H9 (cell line): Measurements from ENCODE around the gene ZNF821. TPM values are rescaled to one million over a fixed set of nuclear protein-coding genes. Genes with fewer than 3 reads are reported as not detected.
A peak's percentile ranks its signal among the peaks of the same experiment; 100 is the strongest.

Experiments used
- DNase-seq: peaks from one replicate; pipeline ENCODE4 v3.0.0-alpha.2; 2017
- H2AFZ ChIP-seq: one replicate; pipeline ENCODE4 v1.6.1; 2013; ENCODE audit warnings: mild to moderate bottlenecking, low read length, control low read depth, moderate library complexity
- H2AK5ac ChIP-seq: 2 replicates; pipeline ENCODE4 v1.6.1; 2013; ENCODE audit warnings: low read length, control low read depth, mixed read lengths; ENCODE audit not compliant: insufficient read length
- H2BK120ac ChIP-seq: one replicate; pipeline ENCODE4 v1.6.1; 2013; ENCODE audit warnings: low read depth, mild to moderate bottlenecking, low read length, control low read depth, inconsistent platforms; ENCODE audit not compliant: poor library complexity, severe bottlenecking
- H2BK12ac ChIP-seq: 2 replicates; pipeline ENCODE4 v1.6.1; 2013; ENCODE audit warnings: low read length, control low read depth, mixed read lengths, low read depth; ENCODE audit not compliant: insufficient read length
- H2BK15ac ChIP-seq: 2 replicates; pipeline ENCODE4 v1.6.1; 2013; ENCODE audit warnings: low read depth, low read length, control low read depth
- H2BK20ac ChIP-seq: one replicate; pipeline ENCODE4 v1.6.1; 2013; ENCODE audit warnings: low read depth, mild to moderate bottlenecking, low read length, control low read depth, inconsistent platforms; ENCODE audit not compliant: poor library complexity, severe bottlenecking
- H2BK5ac ChIP-seq: 2 replicates; pipeline ENCODE4 v1.6.1; 2013; ENCODE audit warnings: low read length, control low read depth, mixed read lengths; ENCODE audit not compliant: insufficient read length
- H3K14ac ChIP-seq: 2 replicates; pipeline ENCODE4 v1.6.1; 2013; ENCODE audit warnings: low read length, control low read depth; ENCODE audit not compliant: insufficient read depth
- H3K18ac ChIP-seq: 2 replicates; pipeline ENCODE4 v1.6.1; 2013; ENCODE audit warnings: low read depth, mild to moderate bottlenecking, mixed read lengths, low read length, control low read depth; ENCODE audit not compliant: insufficient read length
- H3K23ac ChIP-seq: 2 replicates; pipeline ENCODE4 v1.6.1; 2013; ENCODE audit warnings: low read length, control low read depth, mixed read lengths, low read depth; ENCODE audit not compliant: insufficient read length
- H3K23me2 ChIP-seq: 2 replicates; pipeline ENCODE4 v1.6.1; 2013; ENCODE audit warnings: low read depth, mild to moderate bottlenecking, mixed read lengths, low read length, control low read depth; ENCODE audit not compliant: insufficient read length, poor library complexity, severe bottlenecking
- H3K27ac ChIP-seq: 2 replicates; pipeline ENCODE4 v1.5.1; 2013; ENCODE audit warnings: low read length, control low read depth, mixed read lengths, low read depth; ENCODE audit not compliant: insufficient read length
- H3K27me3 ChIP-seq: 2 replicates; pipeline ENCODE4 v1.6.1; 2013; ENCODE audit warnings: low read length, control low read depth, inconsistent platforms; ENCODE audit not compliant: insufficient read depth
- H3K4ac ChIP-seq: 2 replicates; pipeline ENCODE4 v1.6.1; 2013; ENCODE audit warnings: low read depth, mild to moderate bottlenecking, control low read depth, inconsistent platforms, low read length, moderate library complexity
- H3K4me1 ChIP-seq: 2 replicates; pipeline ENCODE4 v1.6.1; 2013; ENCODE audit warnings: low read length, control low read depth, inconsistent platforms; ENCODE audit not compliant: insufficient read depth
- H3K4me2 ChIP-seq: 2 replicates; pipeline ENCODE4 v1.6.1; 2013; ENCODE audit warnings: low read length, control low read depth, mixed read lengths; ENCODE audit not compliant: insufficient read length, insufficient read depth
- H3K56ac ChIP-seq: 2 replicates; pipeline ENCODE4 v1.6.1; 2013; ENCODE audit warnings: low read depth, mild to moderate bottlenecking, mixed read lengths, low read length, control low read depth; ENCODE audit not compliant: insufficient read length
- H3K79me1 ChIP-seq: 2 replicates; pipeline ENCODE4 v1.6.1; 2013; ENCODE audit warnings: low read depth, mild to moderate bottlenecking, moderate library complexity, low read length, control low read depth, inconsistent platforms; ENCODE audit not compliant: insufficient read depth, poor library complexity, severe bottlenecking
- H3K79me2 ChIP-seq: 2 replicates; pipeline ENCODE4 v1.6.1; 2013; ENCODE audit warnings: low read length, control low read depth, inconsistent platforms; ENCODE audit not compliant: insufficient read depth
- H3K9ac ChIP-seq: 2 replicates; pipeline ENCODE4 v1.6.1; 2013; ENCODE audit warnings: low read length, control low read depth, mixed read lengths; ENCODE audit not compliant: insufficient read length; ENCODE audit errors: extremely low read depth
- H3K9me3 ChIP-seq: one replicate; pipeline ENCODE4 v1.6.1; 2013; ENCODE audit warnings: low read depth, low read length, inconsistent platforms; ENCODE audit not compliant: control insufficient read depth
- H3T11ph ChIP-seq: one replicate; pipeline ENCODE4 v1.6.1; 2013; ENCODE audit warnings: mild to moderate bottlenecking, low read length, control low read depth, inconsistent platforms
- H4K20me1 ChIP-seq: one replicate; pipeline ENCODE4 v1.6.1; 2013; ENCODE audit not compliant: control insufficient read depth, insufficient read length, insufficient read depth
- H4K5ac ChIP-seq: 2 replicates; pipeline ENCODE4 v1.6.1; 2013; ENCODE audit warnings: low read depth, mild to moderate bottlenecking, mixed read lengths, low read length, control low read depth; ENCODE audit not compliant: insufficient read length
- H4K8ac ChIP-seq: replicated peaks from 2 replicates; pipeline ENCODE4 v1.6.1; 2013; ENCODE audit warnings: low read length, control low read depth, mixed read lengths, low read depth; ENCODE audit not compliant: insufficient read length
- H4K91ac ChIP-seq: 2 replicates; pipeline ENCODE4 v1.6.1; 2013; ENCODE audit warnings: low read depth, mild to moderate bottlenecking, moderate library complexity, mixed read lengths, low read length, control low read depth; ENCODE audit not compliant: insufficient read length
- H3K27ac Mint-ChIP-seq, 3 experiments: 2 replicates in 2 of 3; 3 replicates in 1 of 3; pipeline ENCODE4 v1.8.0; 2020 to 2021; ENCODE audit warnings: mixed read lengths in 3 of 3, mild to moderate bottlenecking in 1 of 3, moderate library complexity in 1 of 3
- H3K27me3 Mint-ChIP-seq: 2 replicates; pipeline ENCODE4 v1.8.0; 2021; ENCODE audit warnings: low read depth, mild to moderate bottlenecking, moderate library complexity, mixed read lengths
- H3K36me3 Mint-ChIP-seq, 3 experiments: 2 replicates in 2 of 3; 3 replicates in 1 of 3; pipeline ENCODE4 v1.8.0; 2020 to 2021; ENCODE audit warnings: low read depth in 3 of 3, mixed read lengths in 3 of 3; ENCODE audit not compliant: insufficient read depth in 1 of 3
- H3K4me1 Mint-ChIP-seq, 2 experiments: 2 replicates each; pipeline ENCODE4 v1.8.0; 2020; ENCODE audit warnings: mixed read lengths in 2 of 2
- H3K4me3 Mint-ChIP-seq, 2 experiments: 2 replicates in 1 of 2; 3 replicates in 1 of 2; pipeline ENCODE4 v1.8.0; 2020 to 2021; ENCODE audit warnings: mild to moderate bottlenecking in 2 of 2, mixed read lengths in 2 of 2, moderate library complexity in 1 of 2
- H3K9me3 Mint-ChIP-seq, 2 experiments: 2 replicates in 1 of 2; 3 replicates in 1 of 2; pipeline ENCODE4 v1.8.0; 2020; ENCODE audit warnings: mild to moderate bottlenecking in 2 of 2, mixed read lengths in 2 of 2, moderate library complexity in 1 of 2
- WGBS: extraction: QIAGEN DNeasy Blood & Tissue Kit; methylation state at CpG from one replicate; pipeline ENCODE4 v1.1.7; 2013; ENCODE audit warnings: missing lambda C conversion rate, low lambda C conversion rate, mixed read lengths; ENCODE audit not compliant: insufficient read length; ENCODE audit errors: extremely low coverage; 5-methylcytosine and 5-hydroxymethylcytosine counted together
- total RNA-seq: library from RNA; stranded (reverse); gene quantifications from 2 replicates; pipeline ENCODE4 v1.2.1, GENCODE V29; 2021
- TF ChIP-seq, protein P1 (sequence below): fragments of 200-600 bp; sonication (generic); conservative IDR thresholded peaks from 3 replicates; pipeline ENCODE4 v1.8.0; 2021; ENCODE audit warnings: antibody characterized with exemption, mild to moderate bottlenecking

Gene ZNF821
- total RNA-seq, 1 experiment from 2014 or later, result 12.5 TPM

DNA sequence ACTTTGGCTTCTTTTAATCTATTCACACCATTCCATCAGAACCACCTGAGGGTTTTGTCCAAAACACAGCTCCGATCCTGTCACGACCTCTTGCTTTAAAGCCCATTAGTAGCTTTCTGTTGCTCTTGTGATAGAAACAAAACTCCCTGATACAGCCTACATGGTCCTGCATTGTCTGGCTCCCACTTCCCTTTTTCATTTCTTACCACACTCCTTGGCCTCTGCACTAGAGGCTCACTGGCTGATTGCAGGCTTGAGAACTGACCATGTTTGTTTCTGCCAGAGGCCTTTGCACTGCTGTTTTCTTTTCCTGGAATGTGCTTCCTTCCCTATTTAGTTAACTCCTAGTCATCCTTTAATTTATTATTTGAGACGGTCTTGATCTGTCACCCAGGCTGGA is 35.1 kb upstream of the ZNF821 start:
- no peak overlapping the region for H2AFZ ChIP-seq
- no peak overlapping the region for H3K18ac ChIP-seq
- no peak overlapping the region for H2BK15ac ChIP-seq
- H3K9me3 Mint-ChIP-seq, result no peaks in the 10 kb centered on the region
- H3K56ac ChIP-seq, result no peak overlapping the region
- H3K27ac ChIP-seq, result no peak overlapping the region
- H2BK12ac ChIP-seq, result no peak overlapping the region
- H3K14ac ChIP-seq, result no peak overlapping the region
- no peak overlapping the region for H3T11ph ChIP-seq
- H2AK5ac ChIP-seq, result no peak overlapping the region
- no peak overlapping the region for H3K9ac ChIP-seq
- H4K91ac ChIP-seq, result no peak overlapping the region
- H3K36me3 Mint-ChIP-seq, result peaks cover 73 to 96% (median 93%) of the 10 kb centered on the region in 3 experiments
- TF ChIP-seq, protein P1, sequence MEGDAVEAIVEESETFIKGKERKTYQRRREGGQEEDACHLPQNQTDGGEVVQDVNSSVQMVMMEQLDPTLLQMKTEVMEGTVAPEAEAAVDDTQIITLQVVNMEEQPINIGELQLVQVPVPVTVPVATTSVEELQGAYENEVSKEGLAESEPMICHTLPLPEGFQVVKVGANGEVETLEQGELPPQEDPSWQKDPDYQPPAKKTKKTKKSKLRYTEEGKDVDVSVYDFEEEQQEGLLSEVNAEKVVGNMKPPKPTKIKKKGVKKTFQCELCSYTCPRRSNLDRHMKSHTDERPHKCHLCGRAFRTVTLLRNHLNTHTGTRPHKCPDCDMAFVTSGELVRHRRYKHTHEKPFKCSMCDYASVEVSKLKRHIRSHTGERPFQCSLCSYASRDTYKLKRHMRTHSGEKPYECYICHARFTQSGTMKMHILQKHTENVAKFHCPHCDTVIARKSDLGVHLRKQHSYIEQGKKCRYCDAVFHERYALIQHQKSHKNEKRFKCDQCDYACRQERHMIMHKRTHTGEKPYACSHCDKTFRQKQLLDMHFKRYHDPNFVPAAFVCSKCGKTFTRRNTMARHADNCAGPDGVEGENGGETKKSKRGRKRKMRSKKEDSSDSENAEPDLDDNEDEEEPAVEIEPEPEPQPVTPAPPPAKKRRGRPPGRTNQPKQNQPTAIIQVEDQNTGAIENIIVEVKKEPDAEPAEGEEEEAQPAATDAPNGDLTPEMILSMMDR, result no peak
- WGBS, result no CpG with 5 or more reads among the region's 3 CpGs
- no peak overlapping the region for H3K4ac ChIP-seq
- no peak overlapping the region for H2BK5ac ChIP-seq
- H3K4me2 ChIP-seq, result no peak overlapping the region
- no peaks in the 10 kb centered on the region for H3K9me3 ChIP-seq
- no peaks in the 10 kb centered on the region for H3K27me3 Mint-ChIP-seq
- no peaks in the 10 kb centered on the region for H3K4me1 ChIP-seq
- H3K23ac ChIP-seq, result no peak overlapping the region
- H3K79me2 ChIP-seq, result peaks cover 11% of the 10 kb centered on the region
- no peak for DNase-seq
- H3K27ac Mint-ChIP-seq, result peak overlapping the region in 2 of 3 experiments; percentile 11 to 21; a peak in 3 of 7 replicates
- no peaks in the 10 kb centered on the region for H4K20me1 ChIP-seq
- H3K4me3 Mint-ChIP-seq, result no peak overlapping the region
- H3K27me3 ChIP-seq, result no peaks in the 10 kb centered on the region
- H2BK20ac ChIP-seq, result no peak overlapping the region
- no peak overlapping the region for H2BK120ac ChIP-seq
- H3K4me1 Mint-ChIP-seq, result peaks cover 0 to 3% of the 10 kb centered on the region in 2 experiments; a peak in 1 of 4 replicates
- peaks cover 12% of the 10 kb centered on the region for H3K79me1 ChIP-seq
- H4K5ac ChIP-seq, result no peak overlapping the region
- no peaks in the 10 kb centered on the region for H3K23me2 ChIP-seq
- no peak overlapping the region for H4K8ac ChIP-seq
